T-helper 17 cell (primary cell): Measurements from ENCODE around the gene PGAP1. TPM values are rescaled to one million over a fixed set of nuclear protein-coding genes. Genes with fewer than 3 reads are reported as not detected.

Source experiments
- ATAC-seq: fragments of 150-1000 bp; cut with Tn5 transposase; 2 replicates; pipeline ENCODE4 v1.10.0; 2021; ENCODE audit warnings: mild to moderate bottlenecking, moderate library complexity
- DNase-seq, 3 donors: peaks; one replicate each; pipeline versions ENCODE4 v3.0.0 to v3.0.0-alpha.2; 2020 to 2021
- H3K9me3 ChIP-seq: one replicate; pipeline ENCODE4 v1.7.0; 2013; ENCODE audit warnings: low read length, mild to moderate bottlenecking; ENCODE audit not compliant: control insufficient read depth, poor library complexity, severe bottlenecking
- H3K27ac Mint-ChIP-seq: one replicate; pipeline ENCODE4 v1.8.0; 2022; ENCODE audit warnings: mild to moderate bottlenecking, moderate library complexity, mixed read lengths
- H3K27me3 Mint-ChIP-seq: one replicate; pipeline ENCODE4 v1.8.0; 2022; ENCODE audit warnings: mixed read lengths
- H3K36me3 Mint-ChIP-seq: one replicate; pipeline ENCODE4 v1.8.0; 2022; ENCODE audit warnings: low read depth, mixed read lengths
- H3K4me1 Mint-ChIP-seq: one replicate; pipeline ENCODE4 v1.8.0; 2022; ENCODE audit warnings: mild to moderate bottlenecking, mixed read lengths
- H3K4me3 Mint-ChIP-seq: one replicate; pipeline ENCODE4 v1.8.0; 2022; ENCODE audit warnings: mild to moderate bottlenecking, moderate library complexity, mixed read lengths
- total RNA-seq, 4 donors: library from RNA in 2 of 4; stranded (reverse) in 2 of 4; gene quantifications; one replicate each; pipeline ENCODE4 v1.2.3 and lab custom pipeline; 2022 to 2026

The PGAP1 gene
- total RNA-seq: 10 to 100 TPM; 14.9 to 17.7 TPM
- total RNA-seq (lab: John Stamatoyannopoulos, UW): 13.0 to 39.6 reads per million in 2 donors

DNA sequence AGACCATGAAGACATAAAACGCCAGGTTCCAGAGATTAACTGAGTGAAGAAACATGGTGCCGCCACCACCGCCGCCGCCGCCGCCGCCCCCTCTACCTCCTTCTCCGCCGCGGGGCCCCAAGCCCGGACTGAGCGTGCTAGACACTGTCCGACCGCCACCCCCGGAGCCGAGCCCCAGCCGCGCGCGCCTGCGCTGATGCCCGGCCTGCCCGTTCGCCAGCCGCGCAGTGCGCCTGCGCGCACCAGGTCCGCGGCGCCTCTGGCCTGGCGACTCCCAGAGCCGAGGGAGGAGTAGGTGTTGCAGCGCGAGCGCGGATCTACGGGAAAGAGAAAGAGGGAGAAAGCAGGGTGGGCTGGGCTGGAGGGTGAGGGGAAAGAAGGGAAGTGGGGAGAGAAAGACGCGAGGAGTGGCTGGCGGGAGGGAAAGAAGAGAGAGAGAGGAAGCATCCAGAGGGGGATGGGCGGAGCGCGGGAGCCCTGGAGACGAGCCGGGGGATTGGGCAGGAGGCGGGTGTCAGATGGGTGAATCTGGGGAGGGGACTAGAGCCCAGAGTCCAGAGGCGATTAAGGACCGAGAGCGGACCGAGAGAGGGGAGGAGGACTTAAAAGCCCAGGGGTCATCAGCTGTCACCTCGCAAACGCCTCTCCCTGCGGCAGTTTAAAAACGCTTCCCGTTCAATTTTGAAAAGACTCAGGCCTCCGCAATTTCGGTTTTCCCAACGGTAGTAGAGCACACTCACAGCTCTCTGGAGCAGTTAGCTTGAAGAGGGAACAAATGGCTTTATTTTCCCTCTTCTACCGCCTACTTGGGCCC is at the start of gene PGAP1:
Gene PGAP1, minus strand, starts transcription at position 146 of the 814 bp plus-strand sequence. Its CDS starts 91 bp downstream, at position 55.
- ATAC-seq (peak; percentile 78), DNase-seq (peak; percentile 71 to 82 (median 75))
- Mint-ChIP-seq H3K36me3 (peaks cover 10% of the 10 kb centered on the region), H3K27ac (peak within 1 kb of the TSS; percentile 97), H3K4me3 (peak within 1 kb of the TSS; percentile 100), H3K4me1 (peaks cover 33% of the 10 kb centered on the region), H3K27me3 (no peaks in the 10 kb centered on the region)
- H3K9me3 ChIP-seq: no peaks in the 10 kb centered on the region

- Mint-ChIP-seq H3K27me3 (no peaks in the 10 kb centered on the region), H3K4me3 (no peak overlapping the region), H3K27ac (no peak overlapping the region), H3K36me3 (no peaks in the 10 kb centered on the region), H3K4me1 (no peaks in the 10 kb centered on the region)
- no peaks in the 10 kb centered on the region for H3K9me3 ChIP-seq
- DNase-seq: no peak
- no peak for ATAC-seq
Observed at GRCh38 chr2:196974970-196975369, 48.5 kb upstream of the PGAP1 start.

- H3K9me3 ChIP-seq: no peaks in the 10 kb centered on the region
- no peak for ATAC-seq
- Mint-ChIP-seq H3K36me3 (no peaks in the 10 kb centered on the region), H3K27ac (peak overlapping the region; percentile 43), H3K4me1 (peaks cover under 1% of the 10 kb centered on the region), H3K27me3 (no peaks in the 10 kb centered on the region), H3K4me3 (no peak overlapping the region)
- no peak for DNase-seq
Observed at GRCh38 chr2:196971574-196972279, 45.2 kb upstream of the PGAP1 start.

DNA sequence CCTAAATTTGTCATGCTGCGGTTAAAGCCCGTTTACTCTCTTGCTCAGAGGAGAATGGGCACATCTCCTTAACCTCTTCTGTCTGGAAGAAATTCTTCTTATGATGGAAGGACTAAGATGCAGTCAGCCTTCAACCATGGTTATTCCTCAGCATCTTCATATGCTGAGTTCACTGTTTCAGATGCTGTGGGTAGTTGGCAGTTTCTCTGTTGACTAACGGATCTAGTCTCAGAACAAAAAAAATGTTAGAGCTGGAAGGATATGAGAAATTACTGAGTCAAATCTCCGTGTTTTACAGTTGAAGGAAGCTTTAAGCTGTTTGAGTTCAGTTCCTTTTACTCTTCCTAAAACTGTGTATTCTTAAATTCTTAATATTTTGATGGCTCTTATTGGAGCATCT is 43.6 kb upstream of the PGAP1 start:
- ATAC-seq: no peak
- H3K4me1 Mint-ChIP-seq: peaks cover 2% of the 10 kb centered on the region
- H3K4me3 Mint-ChIP-seq: no peak overlapping the region
- H3K27me3 Mint-ChIP-seq: no peaks in the 10 kb centered on the region
- H3K9me3 ChIP-seq: no peaks in the 10 kb centered on the region
- no peak overlapping the region for H3K27ac Mint-ChIP-seq
- no peak for DNase-seq
- H3K36me3 Mint-ChIP-seq: peaks cover 2% of the 10 kb centered on the region

GRCh38 chr2:196968516-196968915 is 42.0 kb upstream of the PGAP1 start:
- H3K27me3 Mint-ChIP-seq: no peaks in the 10 kb centered on the region
- H3K36me3 Mint-ChIP-seq: peaks cover 2% of the 10 kb centered on the region
- ATAC-seq (no peak), DNase-seq (no peak)
- no peak overlapping the region for H3K27ac Mint-ChIP-seq
- peaks cover 4% of the 10 kb centered on the region for H3K4me1 Mint-ChIP-seq
- no peaks in the 10 kb centered on the region for H3K9me3 ChIP-seq
- no peak overlapping the region for H3K4me3 Mint-ChIP-seq

DNA sequence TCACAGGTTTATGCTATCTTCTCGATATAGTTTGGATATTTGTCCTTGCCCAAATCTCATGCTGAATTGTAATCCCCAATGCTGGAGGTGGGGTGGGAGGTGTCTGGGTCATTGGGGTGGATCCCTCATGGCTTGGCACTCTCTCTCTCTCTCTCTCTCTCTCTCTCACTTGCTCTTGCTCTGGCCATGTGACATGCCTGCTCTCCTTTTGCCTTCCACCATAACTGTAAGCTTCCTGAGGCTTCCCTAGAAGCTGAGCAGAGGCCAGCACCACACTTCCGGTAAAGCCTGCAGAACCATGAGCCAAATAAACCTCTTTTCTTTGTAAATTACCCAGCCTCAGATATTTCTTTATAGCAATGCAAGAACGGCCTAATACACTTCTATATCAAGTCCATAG is 41.3 kb upstream of the PGAP1 start:
- peaks cover 2% of the 10 kb centered on the region for H3K36me3 Mint-ChIP-seq
- ATAC-seq: no peak
- peaks cover 4% of the 10 kb centered on the region for H3K4me1 Mint-ChIP-seq
- H3K4me3 Mint-ChIP-seq: no peak overlapping the region
- H3K27me3 Mint-ChIP-seq: no peaks in the 10 kb centered on the region
- no peak for DNase-seq
- no peaks in the 10 kb centered on the region for H3K9me3 ChIP-seq
- H3K27ac Mint-ChIP-seq: no peak overlapping the region

DNA sequence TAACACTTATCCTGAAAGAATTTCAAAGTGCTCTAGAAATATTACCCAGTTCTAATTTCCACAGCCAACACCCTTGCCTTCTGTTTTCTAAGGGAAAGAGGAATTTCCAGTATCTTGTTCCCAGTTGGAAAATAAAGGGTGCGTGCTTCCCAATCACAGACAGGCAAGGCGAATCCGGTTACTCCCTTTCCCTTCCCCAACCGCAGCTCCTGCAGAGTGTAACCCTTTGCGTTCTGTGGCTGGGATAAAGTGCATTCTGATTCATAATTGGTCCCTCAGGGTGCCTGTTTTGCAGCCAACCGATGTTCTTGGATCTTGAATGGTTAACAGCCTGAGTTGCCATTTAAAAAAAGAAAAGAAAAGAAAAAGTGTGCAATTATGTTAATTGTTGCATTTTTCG is 40.6 kb upstream of the PGAP1 start:
- ATAC-seq (no peak), DNase-seq (no peak)
- Mint-ChIP-seq H3K27me3 (no peaks in the 10 kb centered on the region), H3K27ac (no peak overlapping the region), H3K36me3 (peaks cover 2% of the 10 kb centered on the region), H3K4me1 (peaks cover 4% of the 10 kb centered on the region), H3K4me3 (no peak overlapping the region)
- no peaks in the 10 kb centered on the region for H3K9me3 ChIP-seq

DNA sequence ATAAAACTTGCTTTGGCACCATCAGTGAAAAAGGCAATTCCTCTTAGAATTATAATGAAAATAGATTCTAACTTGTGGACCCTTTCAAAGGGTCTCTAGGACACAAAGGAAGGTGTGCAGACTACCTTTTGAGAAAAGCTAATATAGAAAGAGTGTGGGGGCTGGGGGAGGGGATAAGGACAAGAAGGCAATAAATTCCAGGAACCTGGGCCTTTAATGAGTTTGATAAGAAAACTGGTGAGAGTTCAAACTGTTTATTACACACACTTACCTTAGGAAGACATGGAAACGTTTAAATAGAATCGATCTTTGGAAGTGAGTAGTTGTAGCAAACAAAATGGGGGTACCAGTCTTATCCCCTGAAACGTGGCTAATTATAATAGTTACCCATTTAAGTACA is 39.6 kb upstream of the PGAP1 start:
- Mint-ChIP-seq H3K4me1 (peaks cover 7% of the 10 kb centered on the region), H3K27ac (no peak overlapping the region), H3K27me3 (no peaks in the 10 kb centered on the region), H3K36me3 (peaks cover 2% of the 10 kb centered on the region), H3K4me3 (no peak overlapping the region)
- no peaks in the 10 kb centered on the region for H3K9me3 ChIP-seq
- ATAC-seq: no peak
- no peak for DNase-seq

DNA sequence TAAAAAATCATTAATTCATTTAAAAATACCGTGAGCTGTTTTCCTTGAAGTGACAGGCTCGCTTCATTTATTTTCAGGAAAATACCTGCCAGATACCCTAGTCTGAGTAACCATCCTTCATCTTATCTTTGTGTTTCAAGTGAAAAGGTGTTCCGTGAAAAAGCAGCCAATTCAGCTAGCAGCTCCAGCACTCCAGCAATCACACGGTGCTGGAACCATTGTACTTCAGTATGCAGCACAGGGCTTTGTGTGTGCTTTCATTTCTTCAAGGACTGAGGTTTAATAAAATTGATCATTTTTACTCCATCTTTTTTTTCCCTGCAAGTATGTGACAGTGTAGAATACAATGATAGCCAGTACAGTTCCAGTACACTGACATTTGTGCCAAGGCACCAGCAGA is 39.1 kb upstream of the PGAP1 start:
- DNase-seq (no peak), ATAC-seq (no peak)
- H3K9me3 ChIP-seq: no peaks in the 10 kb centered on the region
- no peak overlapping the region for H3K4me3 Mint-ChIP-seq
- H3K4me1 Mint-ChIP-seq: peaks cover 7% of the 10 kb centered on the region
- no peak overlapping the region for H3K27ac Mint-ChIP-seq
- H3K27me3 Mint-ChIP-seq: no peaks in the 10 kb centered on the region
- peaks cover 2% of the 10 kb centered on the region for H3K36me3 Mint-ChIP-seq

DNA sequence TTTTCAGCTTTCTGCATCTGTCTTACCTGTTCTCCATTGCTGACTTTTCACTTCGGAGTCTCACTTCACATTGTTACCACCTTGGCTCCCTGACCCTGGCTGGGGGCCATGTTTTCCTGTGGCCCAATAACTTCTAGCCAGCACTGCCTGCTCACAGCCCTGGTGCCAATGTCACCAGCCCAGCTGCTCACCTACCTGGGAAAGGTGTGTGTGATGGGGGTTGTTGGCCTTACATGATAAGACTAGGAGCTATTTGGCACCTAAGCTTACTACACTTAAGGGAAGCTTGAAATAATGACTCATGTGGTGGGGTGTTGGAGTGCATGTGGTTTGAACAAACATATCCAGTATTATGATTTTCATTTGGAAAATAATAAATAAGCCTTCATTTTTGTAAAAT is 37.5 kb upstream of the PGAP1 start:
- Mint-ChIP-seq H3K4me3 (no peak overlapping the region), H3K27me3 (no peaks in the 10 kb centered on the region), H3K27ac (peak overlapping the region; percentile 10), H3K36me3 (peaks cover 2% of the 10 kb centered on the region), H3K4me1 (peaks cover 7% of the 10 kb centered on the region)
- no peaks in the 10 kb centered on the region for H3K9me3 ChIP-seq
- no peak for ATAC-seq
- no peak for DNase-seq

GRCh38 chr2:196963043-196963442 is 36.5 kb upstream of the PGAP1 start:
- no peak overlapping the region for H3K4me3 Mint-ChIP-seq
- H3K27ac Mint-ChIP-seq: no peak overlapping the region
- ATAC-seq: no peak
- H3K9me3 ChIP-seq: no peaks in the 10 kb centered on the region
- peaks cover 2% of the 10 kb centered on the region for H3K36me3 Mint-ChIP-seq
- H3K27me3 Mint-ChIP-seq: no peaks in the 10 kb centered on the region
- H3K4me1 Mint-ChIP-seq: peaks cover 7% of the 10 kb centered on the region
- no peak for DNase-seq

GRCh38 chr2:196962325-196962724 is 35.8 kb upstream of the PGAP1 start:
- Mint-ChIP-seq H3K36me3 (peaks cover 2% of the 10 kb centered on the region), H3K4me3 (no peak overlapping the region), H3K27me3 (no peaks in the 10 kb centered on the region), H3K4me1 (peaks cover 7% of the 10 kb centered on the region), H3K27ac (no peak overlapping the region)
- no peaks in the 10 kb centered on the region for H3K9me3 ChIP-seq
- ATAC-seq: no peak
- DNase-seq: no peak

GRCh38 chr2:196961889-196962288 is 35.4 kb upstream of the PGAP1 start:
- Mint-ChIP-seq H3K36me3 (peaks cover 2% of the 10 kb centered on the region), H3K4me3 (no peak overlapping the region), H3K4me1 (peaks cover 7% of the 10 kb centered on the region), H3K27ac (no peak overlapping the region), H3K27me3 (no peaks in the 10 kb centered on the region)
- H3K9me3 ChIP-seq: no peaks in the 10 kb centered on the region
- ATAC-seq: no peak
- no peak for DNase-seq
